Neural crest cell (in vitro differentiated cells): ENCODE data around the gene MEG3. TPM values are rescaled to one million over a fixed set of nuclear protein-coding genes. Genes with fewer than 3 reads are reported as not detected.
A peak's percentile ranks its signal among the peaks of the same experiment; 100 is the strongest.

Source experiments
- DNase-seq: peaks from one replicate; pipeline ENCODE4 v3.0.0; 2021; ENCODE audit warnings: low read depth, mixed read lengths, low spot score
- H3K27ac Mint-ChIP-seq: one replicate; pipeline ENCODE4 v1.8.0; 2021; ENCODE audit warnings: mild to moderate bottlenecking, mixed read lengths; ENCODE audit not compliant: unreplicated experiment
- H3K27me3 Mint-ChIP-seq: 2 replicates; pipeline ENCODE4 v1.8.0; 2021; ENCODE audit warnings: low read depth, mild to moderate bottlenecking, mixed read lengths
- H3K36me3 Mint-ChIP-seq: 2 replicates; pipeline ENCODE4 v1.8.0; 2021; ENCODE audit warnings: low read depth, mild to moderate bottlenecking, mixed read lengths
- H3K4me1 Mint-ChIP-seq: 2 replicates; pipeline ENCODE4 v1.8.0; 2021; ENCODE audit warnings: mixed read lengths
- H3K4me3 Mint-ChIP-seq: one replicate; pipeline ENCODE4 v1.8.0; 2021; ENCODE audit warnings: mild to moderate bottlenecking, mixed read lengths
- H3K9me3 Mint-ChIP-seq: 2 replicates; pipeline ENCODE4 v1.8.0; 2021; ENCODE audit warnings: mixed read lengths
- total RNA-seq: library from RNA; stranded (reverse); gene quantifications from 2 replicates; pipeline ENCODE4 v1.2.1, GENCODE V29; 2021
- TF ChIP-seq, protein P1 (sequence below): fragments of 200-600 bp; sonication (generic); conservative IDR thresholded peaks from 2 replicates; pipeline ENCODE4 v1.5.0; 2021; ENCODE audit warnings: antibody characterized with exemption, mild to moderate bottlenecking

MEG3 gene
- total RNA-seq, 1 donor from 2014 or later, result 1.0 TPM

DNA sequence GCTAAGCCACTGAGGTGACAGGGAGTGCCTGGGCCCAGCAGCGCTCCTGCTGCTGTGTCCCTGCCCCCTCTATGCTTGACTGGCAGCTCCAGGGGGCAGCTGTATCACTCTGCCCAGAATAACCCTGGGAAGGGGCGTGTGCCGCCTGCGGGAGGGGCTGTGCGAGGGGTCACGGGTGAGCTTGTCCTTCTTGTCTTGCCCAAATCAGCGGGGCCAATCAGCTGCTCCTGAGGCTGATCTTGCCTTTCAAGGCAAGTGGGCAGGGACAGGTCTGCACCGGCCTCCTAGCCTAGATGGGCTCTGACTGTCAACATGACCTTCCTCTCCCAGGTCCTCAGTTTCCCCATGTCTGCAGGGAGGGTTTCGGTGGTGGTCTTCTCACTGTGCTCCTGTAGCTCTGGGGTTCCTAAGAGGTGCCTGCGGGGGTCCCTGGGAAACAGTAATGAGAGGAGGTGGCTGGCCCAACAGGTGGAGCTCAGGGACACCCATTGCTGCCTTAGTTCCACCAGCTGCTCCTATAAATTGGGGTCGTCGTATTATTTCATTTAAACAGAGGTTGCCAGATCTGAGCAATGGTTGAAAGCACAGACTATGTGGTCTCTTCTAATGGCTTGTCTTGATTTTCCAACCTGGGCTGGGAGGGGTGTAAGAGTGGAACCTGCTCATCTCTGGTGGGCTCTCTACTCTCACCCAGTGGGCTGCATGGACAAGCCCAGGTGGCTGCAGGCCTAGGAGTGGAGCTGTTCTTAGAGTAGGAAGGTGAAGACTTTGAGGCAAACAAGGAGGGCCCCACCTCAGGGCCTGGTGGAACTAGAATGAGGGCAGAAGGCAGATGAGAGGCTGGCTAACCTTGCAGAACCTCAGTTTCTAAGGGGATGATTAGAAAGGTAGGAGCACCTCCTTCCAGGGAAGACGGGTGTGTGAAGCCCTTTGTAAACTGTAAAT lies 65.9 kb downstream of the MEG3 start:
- TF ChIP-seq, protein P1, sequence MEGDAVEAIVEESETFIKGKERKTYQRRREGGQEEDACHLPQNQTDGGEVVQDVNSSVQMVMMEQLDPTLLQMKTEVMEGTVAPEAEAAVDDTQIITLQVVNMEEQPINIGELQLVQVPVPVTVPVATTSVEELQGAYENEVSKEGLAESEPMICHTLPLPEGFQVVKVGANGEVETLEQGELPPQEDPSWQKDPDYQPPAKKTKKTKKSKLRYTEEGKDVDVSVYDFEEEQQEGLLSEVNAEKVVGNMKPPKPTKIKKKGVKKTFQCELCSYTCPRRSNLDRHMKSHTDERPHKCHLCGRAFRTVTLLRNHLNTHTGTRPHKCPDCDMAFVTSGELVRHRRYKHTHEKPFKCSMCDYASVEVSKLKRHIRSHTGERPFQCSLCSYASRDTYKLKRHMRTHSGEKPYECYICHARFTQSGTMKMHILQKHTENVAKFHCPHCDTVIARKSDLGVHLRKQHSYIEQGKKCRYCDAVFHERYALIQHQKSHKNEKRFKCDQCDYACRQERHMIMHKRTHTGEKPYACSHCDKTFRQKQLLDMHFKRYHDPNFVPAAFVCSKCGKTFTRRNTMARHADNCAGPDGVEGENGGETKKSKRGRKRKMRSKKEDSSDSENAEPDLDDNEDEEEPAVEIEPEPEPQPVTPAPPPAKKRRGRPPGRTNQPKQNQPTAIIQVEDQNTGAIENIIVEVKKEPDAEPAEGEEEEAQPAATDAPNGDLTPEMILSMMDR, result no peak
- no peaks in the 10 kb centered on the region for H3K36me3 Mint-ChIP-seq
- no peak for DNase-seq
- peaks cover 5% of the 10 kb centered on the region for H3K27me3 Mint-ChIP-seq
- H3K4me1 Mint-ChIP-seq, result peaks cover 43% of the 10 kb centered on the region
- H3K9me3 Mint-ChIP-seq, result no peaks in the 10 kb centered on the region
- no peak overlapping the region for H3K4me3 Mint-ChIP-seq
- peak overlapping the region; percentile 17 for H3K27ac Mint-ChIP-seq

DNA sequence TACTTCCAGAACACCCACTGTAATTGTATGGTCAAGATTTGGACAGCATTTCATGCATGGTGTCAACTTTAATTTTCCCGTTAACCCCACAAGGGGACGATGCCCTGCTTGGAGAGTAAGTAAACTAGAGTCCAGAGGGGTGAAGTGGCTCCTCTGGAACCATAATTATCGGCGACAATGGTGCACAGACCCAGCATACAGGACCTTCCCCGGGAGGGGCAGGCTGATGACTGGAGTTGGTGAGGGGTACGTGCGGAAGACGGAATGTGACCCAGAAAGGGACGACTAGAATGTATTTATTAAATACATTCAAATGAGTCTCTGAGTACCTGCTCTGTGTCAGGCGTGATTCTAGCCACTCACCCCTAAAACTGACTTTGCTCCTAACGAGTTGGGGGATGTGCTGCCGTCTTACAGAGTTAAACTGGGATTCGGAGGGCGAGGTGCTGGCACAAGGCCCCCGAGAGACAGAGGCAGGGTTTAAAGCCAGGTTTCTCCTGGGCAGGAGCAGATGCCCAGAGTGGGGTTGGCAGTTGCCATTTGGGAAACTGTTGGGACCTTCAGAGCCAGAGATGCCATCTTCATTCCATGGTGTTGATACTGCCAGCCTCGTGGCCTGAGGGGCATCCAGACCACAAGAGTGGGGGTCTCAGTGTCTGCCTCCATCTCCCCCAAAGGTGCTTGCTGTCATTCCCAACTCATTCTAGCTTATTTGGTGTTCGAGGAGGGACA lies 66.7 kb downstream of the MEG3 start:
- no peaks in the 10 kb centered on the region for H3K9me3 Mint-ChIP-seq
- peak overlapping the region; percentile 17 for H3K27ac Mint-ChIP-seq
- no peak for DNase-seq
- TF ChIP-seq, protein P1, result no peak
- H3K4me3 Mint-ChIP-seq, result no peak overlapping the region
- H3K36me3 Mint-ChIP-seq, result no peaks in the 10 kb centered on the region
- H3K4me1 Mint-ChIP-seq, result peaks cover 50% of the 10 kb centered on the region
- H3K27me3 Mint-ChIP-seq, result peaks cover 5% of the 10 kb centered on the region

DNA sequence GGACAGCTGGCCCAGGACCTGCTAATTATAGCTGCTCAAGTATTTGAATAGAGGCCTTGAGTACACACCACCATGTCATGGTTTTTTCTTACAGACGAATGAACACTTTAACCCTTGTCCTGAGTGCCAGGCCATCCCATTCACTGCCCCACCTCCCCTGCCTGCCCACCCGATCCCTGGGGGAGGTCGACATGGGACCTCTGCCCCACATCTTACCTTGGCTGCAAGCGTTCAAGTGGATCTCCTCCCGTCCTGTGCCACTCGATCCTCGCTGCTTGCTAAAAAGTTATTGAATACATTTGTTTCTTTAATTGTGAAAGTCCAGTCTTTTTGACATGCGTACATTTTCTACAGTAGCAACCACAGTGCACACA lies 67.3 kb downstream of the MEG3 start:
- Mint-ChIP-seq H3K9me3 (no peaks in the 10 kb centered on the region), H3K4me3 (no peak overlapping the region), H3K27ac (no peak overlapping the region), H3K36me3 (no peaks in the 10 kb centered on the region), H3K4me1 (peaks cover 44% of the 10 kb centered on the region), H3K27me3 (peaks cover 5% of the 10 kb centered on the region)
- no peak for DNase-seq
- TF ChIP-seq, protein P1, result no peak

DNA sequence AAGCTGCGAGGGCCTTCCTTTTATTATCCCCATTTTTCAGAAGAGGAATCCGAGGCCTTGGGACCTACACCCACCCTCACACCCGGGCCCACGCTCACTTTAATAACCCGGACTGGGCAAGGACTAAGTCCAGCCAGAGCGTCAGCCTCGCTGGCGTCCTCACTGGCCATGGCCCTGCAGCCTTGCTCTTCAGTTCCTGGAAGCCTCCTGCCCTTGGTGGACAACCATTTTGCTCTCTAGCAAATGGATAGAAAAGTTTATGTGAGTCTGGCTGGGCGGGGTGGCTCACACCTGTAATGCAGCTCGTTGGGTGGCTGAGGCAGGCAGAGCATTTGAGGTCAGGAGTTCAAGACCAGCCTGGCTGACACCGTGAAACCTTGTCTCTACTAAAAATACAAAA lies 67.8 kb downstream of the MEG3 start:
- H3K27ac Mint-ChIP-seq, result no peak overlapping the region
- no peak overlapping the region for H3K4me3 Mint-ChIP-seq
- no peak for DNase-seq
- TF ChIP-seq, protein P1, result no peak
- H3K36me3 Mint-ChIP-seq, result no peaks in the 10 kb centered on the region
- peaks cover 42% of the 10 kb centered on the region for H3K4me1 Mint-ChIP-seq
- no peaks in the 10 kb centered on the region for H3K9me3 Mint-ChIP-seq
- peaks cover 5% of the 10 kb centered on the region for H3K27me3 Mint-ChIP-seq

DNA sequence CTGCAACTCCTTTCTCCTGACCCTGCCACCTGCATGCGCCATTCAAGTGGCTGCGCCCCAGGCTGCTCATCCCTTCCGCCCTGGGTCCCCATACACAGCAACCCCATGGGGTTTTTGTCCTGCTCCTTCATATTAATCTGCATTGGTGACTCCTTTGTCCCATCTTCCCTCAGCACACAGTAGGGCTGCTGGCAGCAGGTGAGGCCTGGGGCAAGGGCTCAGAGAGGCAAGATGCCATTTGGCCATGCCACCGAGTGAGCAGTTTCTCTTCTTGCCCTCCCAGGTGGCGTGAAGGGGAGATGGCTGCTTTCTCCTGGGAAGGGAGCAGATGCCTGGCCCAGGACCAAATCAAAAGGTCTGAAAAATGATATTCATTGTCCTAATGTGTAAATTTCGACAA lies 68.5 kb downstream of the MEG3 start:
- no peaks in the 10 kb centered on the region for H3K9me3 Mint-ChIP-seq
- TF ChIP-seq, protein P1, result no peak
- H3K4me3 Mint-ChIP-seq, result no peak overlapping the region
- DNase-seq, result no peak
- H3K27ac Mint-ChIP-seq, result no peak overlapping the region
- peaks cover 42% of the 10 kb centered on the region for H3K4me1 Mint-ChIP-seq
- no peaks in the 10 kb centered on the region for H3K36me3 Mint-ChIP-seq
- H3K27me3 Mint-ChIP-seq, result peaks cover 7% of the 10 kb centered on the region
